HEK293 (cell line): Measurements from ENCODE around the gene ENPEP.

Experiments used
- CTCF ChIA-PET: fragments of 350-600 bp; formaldehyde crosslinking; extraction: SDS; loops from one replicate; lab custom pipeline; 2021; ENCODE audit warnings: antibody characterized with exemption; lab: Yijun Ruan, JAX
- POLR2A ChIA-PET: fragments of 300-600 bp; formaldehyde crosslinking; extraction: SDS; loops from one replicate; lab custom pipeline; 2020; ENCODE audit warnings: antibody characterized with exemption, inconsistent platforms; lab: Yijun Ruan, JAX
- H3K27ac ChIP-seq: fragments of 200-500 bp; sonication (Bioruptor generic); 2 replicates; pipeline ENCODE4 v1.5.1; 2014; ENCODE audit warnings: low read depth, low read length, control low read depth, inconsistent platforms; ENCODE audit errors: extremely low read depth
- H3K36me3 ChIP-seq, 2 experiments: fragments of 200-500 bp in 1 of 2; sonication (Bioruptor generic) in 1 of 2; 1 replicate in 1 of 2; 2 replicates in 1 of 2; pipeline ENCODE4 v1.5.1; 2014 to 2017; ENCODE audit warnings: inconsistent platforms in 2 of 2, low read length in 2 of 2; ENCODE audit not compliant: control insufficient read depth in 2 of 2, insufficient read depth in 1 of 2
- H3K4me1 ChIP-seq: fragments of 200-500 bp; sonication (Bioruptor generic); 2 replicates; pipeline ENCODE4 v1.5.1; 2014; ENCODE audit warnings: mild to moderate bottlenecking, low read length, inconsistent platforms; ENCODE audit not compliant: control insufficient read depth, insufficient read depth
- H3K4me3 ChIP-seq: 2 replicates; pipeline ENCODE4 v1.5.1; 2011; ENCODE audit warnings: low read depth, mild to moderate bottlenecking, control low read depth, low read length, moderate library complexity
- H3K9me3 ChIP-seq: fragments of 200-500 bp; sonication (Bioruptor generic); 2 replicates; pipeline ENCODE4 v1.5.1; 2014; ENCODE audit warnings: low read depth, low read length, inconsistent platforms; ENCODE audit not compliant: control insufficient read depth, insufficient read depth
- BCL11A ChIP-seq: fragments of 450-650 bp; formaldehyde crosslinking; IDR thresholded peaks from 2 replicates; pipeline ENCODE4 v1.5.1; 2016; ENCODE audit warnings: low read depth, missing biosample characterization, missing genetic modification characterization
- KLF8 ChIP-seq: fragments of 450-650 bp; formaldehyde crosslinking; IDR thresholded peaks from 2 replicates; pipeline ENCODE4 v1.5.1; 2016; ENCODE audit warnings: missing biosample characterization, missing genetic modification characterization
- OSR2 ChIP-seq: fragments of 450-650 bp; formaldehyde crosslinking; IDR thresholded peaks from 2 replicates; pipeline ENCODE4 v1.5.1; 2016; ENCODE audit warnings: missing biosample characterization, missing genetic modification characterization
- PRDM1 ChIP-seq: fragments of 450-650 bp; formaldehyde crosslinking; IDR thresholded peaks from 2 replicates; pipeline ENCODE4; 2016; ENCODE audit warnings: missing biosample characterization, missing genetic modification characterization
- SETDB1 ChIP-seq: IDR thresholded peaks from one replicate; pipeline ENCODE4 v1.6.1; 2017; ENCODE audit warnings: mild to moderate bottlenecking, low read length, moderate library complexity, mixed read lengths; ENCODE audit not compliant: insufficient read length
- SP2 ChIP-seq: fragments of 450-650 bp; formaldehyde crosslinking; IDR thresholded peaks from 2 replicates; pipeline ENCODE4 v1.5.1; 2016; ENCODE audit warnings: missing biosample characterization, missing genetic modification characterization
- TRIM28 ChIP-seq: IDR thresholded peaks from 2 replicates; pipeline ENCODE4 v1.6.1; 2011; ENCODE audit warnings: low read length, control low read depth, borderline replicate concordance
- WT1 ChIP-seq: fragments of 450-650 bp; formaldehyde crosslinking; IDR thresholded peaks from 2 replicates; pipeline ENCODE4 v1.5.1; 2016; ENCODE audit warnings: missing biosample characterization, missing genetic modification characterization
- YY2 ChIP-seq: fragments of 450-650 bp; formaldehyde crosslinking; IDR thresholded peaks from 2 replicates; pipeline ENCODE4 v1.5.1; 2016; ENCODE audit warnings: missing biosample characterization, missing genetic modification characterization
- ZBTB21 ChIP-seq: fragments of 450-650 bp; formaldehyde crosslinking; IDR thresholded peaks from 2 replicates; pipeline ENCODE4 v1.5.1; 2017; ENCODE audit warnings: missing biosample characterization, missing genetic modification characterization
- ZFHX2 ChIP-seq: fragments of 450-650 bp; formaldehyde crosslinking; conservative IDR thresholded peaks from 2 replicates; pipeline ENCODE4 v1.5.1; 2016; ENCODE audit warnings: missing biosample characterization, missing genetic modification characterization
- ZFP41 ChIP-seq: fragments of 450-650 bp; formaldehyde crosslinking; IDR thresholded peaks from 2 replicates; pipeline ENCODE4 v1.5.1; 2016; ENCODE audit warnings: missing biosample characterization, missing genetic modification characterization, borderline replicate concordance
- ZNF274 ChIP-seq, 2 experiments: fragments of 200-500 bp in 1 of 2; fragments of 450-650 bp in 1 of 2; sonication (Bioruptor generic) in 1 of 2; formaldehyde crosslinking in 1 of 2; IDR thresholded peaks; 2 replicates each; pipeline versions ENCODE4 v1.5.1 to v1.6.1; 2014 to 2016; ENCODE audit warnings: borderline replicate concordance in 1 of 2, inconsistent platforms in 1 of 2, low read length in 1 of 2, missing biosample characterization in 1 of 2, missing genetic modification characterization in 1 of 2
- ZNF366 ChIP-seq: fragments of 450-650 bp; formaldehyde crosslinking; conservative IDR thresholded peaks from 2 replicates; pipeline ENCODE4 v1.5.1; 2016; ENCODE audit warnings: missing biosample characterization, missing genetic modification characterization
- ZNF501 ChIP-seq: fragments of 450-650 bp; formaldehyde crosslinking; IDR thresholded peaks from 2 replicates; pipeline ENCODE4 v1.5.1; 2016; ENCODE audit warnings: missing biosample characterization, missing genetic modification characterization
- ZNF510 ChIP-seq: fragments of 450-650 bp; formaldehyde crosslinking; IDR thresholded peaks from 2 replicates; pipeline ENCODE4 v1.5.1; 2018; ENCODE audit warnings: mild to moderate bottlenecking, missing genetic modification characterization, missing biosample characterization; ENCODE audit not compliant: insufficient replicate concordance
- ZNF555 ChIP-seq: fragments of 450-650 bp; formaldehyde crosslinking; conservative IDR thresholded peaks from 2 replicates; pipeline ENCODE4 v1.5.1; 2017; ENCODE audit warnings: missing biosample characterization, mild to moderate bottlenecking, missing genetic modification characterization, inconsistent platforms
- ZNF610 ChIP-seq: fragments of 450-650 bp; formaldehyde crosslinking; IDR thresholded peaks from 2 replicates; pipeline ENCODE4 v1.5.1; 2016; ENCODE audit warnings: missing biosample characterization, missing genetic modification characterization, borderline replicate concordance
- ZNF621 ChIP-seq: fragments of 450-650 bp; formaldehyde crosslinking; IDR thresholded peaks from 2 replicates; pipeline ENCODE4 v1.5.1; 2017; ENCODE audit warnings: missing biosample characterization, missing genetic modification characterization
- ZNF626 ChIP-seq: fragments of 450-650 bp; sonication (Bioruptor Pico); formaldehyde crosslinking; IDR thresholded peaks from 2 replicates; pipeline ENCODE4 v1.5.1; 2018; ENCODE audit warnings: missing biosample characterization, missing genetic modification characterization, inconsistent platforms
- ZNF76 ChIP-seq: fragments of 450-650 bp; formaldehyde crosslinking; IDR thresholded peaks from 2 replicates; pipeline ENCODE4; 2016; ENCODE audit warnings: low read depth, missing biosample characterization, missing genetic modification characterization, borderline replicate concordance
- ZSCAN30 ChIP-seq: fragments of 450-650 bp; IDR thresholded peaks from 2 replicates; pipeline ENCODE4 v1.5.1; 2018; ENCODE audit warnings: missing biosample characterization, mild to moderate bottlenecking, missing genetic modification characterization, moderate library complexity
- TF ChIP-seq, protein P1 (sequence below): fragments of 450-650 bp; formaldehyde crosslinking; IDR thresholded peaks from 2 replicates; pipeline ENCODE4 v1.5.1; 2017; ENCODE audit warnings: missing biosample characterization, mild to moderate bottlenecking, missing genetic modification characterization, moderate library complexity
- TF ChIP-seq, protein P2 (sequence below): IDR thresholded peaks from 2 replicates; pipeline ENCODE4 v1.6.1; 2011; ENCODE audit warnings: mild to moderate bottlenecking, low read depth, low read length, borderline replicate concordance
- TF ChIP-seq, protein P3 (sequence below): sonication (generic); formaldehyde crosslinking; IDR thresholded peaks from 2 replicates; pipeline ENCODE4 v1.8.1; 2022; ENCODE audit warnings: mild to moderate bottlenecking, moderate library complexity, missing genetic modification reagents
- TF ChIP-seq, protein P4 (sequence below): fragments of 450-650 bp; formaldehyde crosslinking; IDR thresholded peaks from 2 replicates; pipeline ENCODE4 v1.5.1; 2016; ENCODE audit warnings: missing biosample characterization, missing genetic modification characterization
- TF ChIP-seq, protein P5 (sequence below): fragments of 450-650 bp; formaldehyde crosslinking; IDR thresholded peaks from 2 replicates; pipeline ENCODE4 v1.5.1; 2016; ENCODE audit warnings: missing biosample characterization, missing genetic modification characterization, borderline replicate concordance

ENPEP gene

DNA sequence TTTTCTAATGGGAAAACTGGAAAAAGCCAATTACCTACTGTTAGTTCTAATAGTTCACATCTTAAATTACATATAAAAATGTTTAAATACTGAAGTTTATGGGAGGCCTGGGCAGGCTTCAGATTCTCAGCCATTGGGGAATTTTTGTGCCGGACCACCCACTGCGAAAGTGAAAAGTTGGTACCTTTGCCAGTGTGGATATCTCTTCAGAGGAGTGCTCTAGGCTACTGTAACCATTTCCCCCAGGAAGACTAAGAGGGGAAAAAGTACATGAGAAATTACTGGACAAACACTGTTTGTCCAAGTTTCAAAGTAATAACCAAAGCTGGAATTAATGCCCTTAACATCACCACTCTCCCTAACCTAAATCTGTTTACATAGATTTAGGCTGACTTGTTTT is 126.1 kb downstream of the ENPEP start:
- Histone ChIP-seq H3K4me3 (no peak overlapping the region), H3K27ac (no peak overlapping the region), H3K36me3 (no peaks in the 10 kb centered on the region), H3K4me1 (no peaks in the 10 kb centered on the region), H3K9me3 (no peaks in the 10 kb centered on the region)
- TF ChIP-seq ZSCAN30 (tag by site-specific recombination) = no peak
- TF ChIP-seq, protein P1, sequence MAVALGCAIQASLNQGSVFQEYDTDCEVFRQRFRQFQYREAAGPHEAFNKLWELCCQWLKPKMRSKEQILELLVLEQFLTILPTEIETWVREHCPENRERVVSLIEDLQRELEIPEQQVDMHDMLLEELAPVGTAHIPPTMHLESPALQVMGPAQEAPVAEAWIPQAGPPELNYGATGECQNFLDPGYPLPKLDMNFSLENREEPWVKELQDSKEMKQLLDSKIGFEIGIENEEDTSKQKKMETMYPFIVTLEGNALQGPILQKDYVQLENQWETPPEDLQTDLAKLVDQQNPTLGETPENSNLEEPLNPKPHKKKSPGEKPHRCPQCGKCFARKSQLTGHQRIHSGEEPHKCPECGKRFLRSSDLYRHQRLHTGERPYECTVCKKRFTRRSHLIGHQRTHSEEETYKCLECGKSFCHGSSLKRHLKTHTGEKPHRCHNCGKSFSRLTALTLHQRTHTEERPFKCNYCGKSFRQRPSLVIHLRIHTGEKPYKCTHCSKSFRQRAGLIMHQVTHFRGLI = no peak
- no peak for TF ChIP-seq ZNF626
- TF ChIP-seq, protein P2, sequence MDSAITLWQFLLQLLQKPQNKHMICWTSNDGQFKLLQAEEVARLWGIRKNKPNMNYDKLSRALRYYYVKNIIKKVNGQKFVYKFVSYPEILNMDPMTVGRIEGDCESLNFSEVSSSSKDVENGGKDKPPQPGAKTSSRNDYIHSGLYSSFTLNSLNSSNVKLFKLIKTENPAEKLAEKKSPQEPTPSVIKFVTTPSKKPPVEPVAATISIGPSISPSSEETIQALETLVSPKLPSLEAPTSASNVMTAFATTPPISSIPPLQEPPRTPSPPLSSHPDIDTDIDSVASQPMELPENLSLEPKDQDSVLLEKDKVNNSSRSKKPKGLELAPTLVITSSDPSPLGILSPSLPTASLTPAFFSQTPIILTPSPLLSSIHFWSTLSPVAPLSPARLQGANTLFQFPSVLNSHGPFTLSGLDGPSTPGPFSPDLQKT = no peak
- TF ChIP-seq, protein P3, sequence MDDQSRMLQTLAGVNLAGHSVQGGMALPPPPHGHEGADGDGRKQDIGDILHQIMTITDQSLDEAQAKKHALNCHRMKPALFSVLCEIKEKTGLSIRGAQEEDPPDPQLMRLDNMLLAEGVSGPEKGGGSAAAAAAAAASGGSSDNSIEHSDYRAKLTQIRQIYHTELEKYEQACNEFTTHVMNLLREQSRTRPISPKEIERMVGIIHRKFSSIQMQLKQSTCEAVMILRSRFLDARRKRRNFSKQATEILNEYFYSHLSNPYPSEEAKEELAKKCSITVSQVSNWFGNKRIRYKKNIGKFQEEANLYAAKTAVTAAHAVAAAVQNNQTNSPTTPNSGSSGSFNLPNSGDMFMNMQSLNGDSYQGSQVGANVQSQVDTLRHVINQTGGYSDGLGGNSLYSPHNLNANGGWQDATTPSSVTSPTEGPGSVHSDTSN (CRISPR knock-in tag) = no peak
- no peak for TF ChIP-seq WT1 (tag by site-specific recombination)
- TF ChIP-seq ZNF621 (tag by site-specific recombination) = no peak
- TF ChIP-seq ZBTB21 (tag by site-specific recombination) = no peak
- TF ChIP-seq SP2 (tag by site-specific recombination) = no peak
- no peak for TF ChIP-seq ZNF510 (tag by site-specific recombination)
- TF ChIP-seq YY2 (tag by site-specific recombination) = no peak
- TF ChIP-seq SETDB1 = no peak
- no peak for TF ChIP-seq ZNF366 (tag by site-specific recombination)
- no peak for TF ChIP-seq BCL11A (tag by site-specific recombination)
- no peak for TF ChIP-seq ZNF76 (tag by site-specific recombination)
- TF ChIP-seq PRDM1 (tag by site-specific recombination) = no peak
- TF ChIP-seq OSR2 (tag by site-specific recombination) = no peak
- no peak for TF ChIP-seq ZNF610 (tag by site-specific recombination)
- no peak for TF ChIP-seq TRIM28
- ChIA-PET CTCF (no interaction called here), POLR2A (no interaction called here)

DNA sequence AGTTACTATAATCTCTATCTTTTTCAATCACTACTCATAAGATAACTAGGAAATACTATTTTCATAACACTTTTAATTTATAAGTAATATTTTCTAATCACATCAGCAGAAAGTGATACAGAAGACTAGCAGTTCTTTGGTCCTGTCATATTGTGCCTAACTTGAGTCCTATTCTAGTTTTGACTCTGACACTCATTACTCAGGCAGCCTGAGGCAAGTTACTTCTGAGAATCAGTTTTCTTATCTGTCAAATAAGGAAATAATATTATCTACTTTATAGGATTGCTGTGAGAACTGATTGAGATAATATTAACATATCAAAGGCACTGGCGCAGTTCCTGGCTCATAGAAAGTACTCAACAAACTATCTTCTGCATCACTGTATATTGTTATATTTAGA is 129.1 kb downstream of the ENPEP start:
- POLR2A ChIA-PET = no interaction called here
- H3K4me1 ChIP-seq = no peaks in the 10 kb centered on the region
- CTCF ChIA-PET = no interaction called here
- no peak overlapping the region for H3K27ac ChIP-seq
- H3K9me3 ChIP-seq = no peaks in the 10 kb centered on the region
- H3K4me3 ChIP-seq = no peak overlapping the region
- H3K36me3 ChIP-seq = no peaks in the 10 kb centered on the region
- no peak for TF ChIP-seq ZNF555 (tag by site-specific recombination)
- no peak for TF ChIP-seq ZFP41
- TF ChIP-seq, protein P4, sequence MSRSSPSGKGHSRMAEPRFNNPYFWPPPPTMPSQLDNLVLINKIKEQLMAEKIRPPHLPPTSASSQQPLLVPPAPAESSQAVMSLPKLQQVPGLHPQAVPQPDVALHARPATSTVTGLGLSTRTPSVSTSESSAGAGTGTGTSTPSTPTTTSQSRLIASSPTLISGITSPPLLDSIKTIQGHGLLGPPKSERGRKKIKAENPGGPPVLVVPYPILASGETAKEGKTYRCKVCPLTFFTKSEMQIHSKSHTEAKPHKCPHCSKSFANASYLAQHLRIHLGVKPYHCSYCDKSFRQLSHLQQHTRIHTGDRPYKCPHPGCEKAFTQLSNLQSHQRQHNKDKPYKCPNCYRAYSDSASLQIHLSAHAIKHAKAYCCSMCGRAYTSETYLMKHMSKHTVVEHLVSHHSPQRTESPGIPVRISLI (tag by site-specific recombination) = no peak
- no peak for TF ChIP-seq ZSCAN30 (tag by site-specific recombination)
- no peak for TF ChIP-seq ZNF501
- TF ChIP-seq ZFHX2 (tag by site-specific recombination) = no peak
- TF ChIP-seq, protein P5, sequence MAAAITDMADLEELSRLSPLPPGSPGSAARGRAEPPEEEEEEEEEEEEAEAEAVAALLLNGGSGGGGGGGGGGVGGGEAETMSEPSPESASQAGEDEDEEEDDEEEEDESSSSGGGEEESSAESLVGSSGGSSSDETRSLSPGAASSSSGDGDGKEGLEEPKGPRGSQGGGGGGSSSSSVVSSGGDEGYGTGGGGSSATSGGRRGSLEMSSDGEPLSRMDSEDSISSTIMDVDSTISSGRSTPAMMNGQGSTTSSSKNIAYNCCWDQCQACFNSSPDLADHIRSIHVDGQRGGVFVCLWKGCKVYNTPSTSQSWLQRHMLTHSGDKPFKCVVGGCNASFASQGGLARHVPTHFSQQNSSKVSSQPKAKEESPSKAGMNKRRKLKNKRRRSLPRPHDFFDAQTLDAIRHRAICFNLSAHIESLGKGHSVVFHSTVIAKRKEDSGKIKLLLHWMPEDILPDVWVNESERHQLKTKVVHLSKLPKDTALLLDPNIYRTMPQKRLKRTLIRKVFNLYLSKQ (tag by site-specific recombination) = no peak
- TF ChIP-seq, protein P3 (CRISPR knock-in tag) = no peak
- TF ChIP-seq ZNF274 (IDR thresholded peaks at IDR 0.05; ENCODE audit: low read length) = no peak
- no peak for TF ChIP-seq ZNF274 (tag by site-specific recombination; IDR thresholded peaks at IDR 0.05; ENCODE audit: borderline replicate concordance)
- no peak for TF ChIP-seq KLF8 (tag by site-specific recombination)
